ENCODE measurements around the gene ZNF710. TPM values are rescaled to one million over a fixed set of nuclear protein-coding genes. Genes with fewer than 3 reads are reported as not detected.

Gene ZNF710
- total RNA-seq, 1 experiment from 2014 or later = 40.7 TPM

DNA sequence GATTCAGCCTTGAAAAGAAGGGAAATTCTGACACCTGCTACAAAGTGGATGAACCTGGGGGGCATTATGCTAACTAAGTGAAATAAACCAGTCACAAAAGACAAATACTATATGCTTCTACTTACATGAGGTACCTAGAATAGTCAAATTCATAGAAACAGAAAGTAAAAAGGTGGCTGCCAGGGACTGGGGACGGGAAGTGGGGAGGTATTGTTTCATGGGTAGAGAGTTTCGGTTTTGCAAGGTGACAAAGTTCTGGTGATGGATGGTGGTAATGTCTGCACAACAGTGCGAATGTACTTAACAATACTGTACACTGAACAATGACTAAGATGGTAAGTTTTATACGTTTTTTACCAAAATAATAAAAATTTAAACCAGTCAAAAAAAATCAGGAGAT lies 96.4 kb downstream of the ZNF710 start:
- TF ChIP-seq, protein P1, sequence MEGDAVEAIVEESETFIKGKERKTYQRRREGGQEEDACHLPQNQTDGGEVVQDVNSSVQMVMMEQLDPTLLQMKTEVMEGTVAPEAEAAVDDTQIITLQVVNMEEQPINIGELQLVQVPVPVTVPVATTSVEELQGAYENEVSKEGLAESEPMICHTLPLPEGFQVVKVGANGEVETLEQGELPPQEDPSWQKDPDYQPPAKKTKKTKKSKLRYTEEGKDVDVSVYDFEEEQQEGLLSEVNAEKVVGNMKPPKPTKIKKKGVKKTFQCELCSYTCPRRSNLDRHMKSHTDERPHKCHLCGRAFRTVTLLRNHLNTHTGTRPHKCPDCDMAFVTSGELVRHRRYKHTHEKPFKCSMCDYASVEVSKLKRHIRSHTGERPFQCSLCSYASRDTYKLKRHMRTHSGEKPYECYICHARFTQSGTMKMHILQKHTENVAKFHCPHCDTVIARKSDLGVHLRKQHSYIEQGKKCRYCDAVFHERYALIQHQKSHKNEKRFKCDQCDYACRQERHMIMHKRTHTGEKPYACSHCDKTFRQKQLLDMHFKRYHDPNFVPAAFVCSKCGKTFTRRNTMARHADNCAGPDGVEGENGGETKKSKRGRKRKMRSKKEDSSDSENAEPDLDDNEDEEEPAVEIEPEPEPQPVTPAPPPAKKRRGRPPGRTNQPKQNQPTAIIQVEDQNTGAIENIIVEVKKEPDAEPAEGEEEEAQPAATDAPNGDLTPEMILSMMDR (conservative IDR thresholded peaks at IDR 0.05) = no peak
- Histone ChIP-seq H3K9ac (ENCODE audit: extremely low read depth, insufficient read length, low read length) (no peak overlapping the region), H4K20me1 (ENCODE audit: control insufficient read depth, insufficient read depth, insufficient read length) (no peaks in the 10 kb centered on the region), H3K4me1 (ENCODE audit: insufficient read depth, low read length) (no peaks in the 10 kb centered on the region), H4K5ac (ENCODE audit: insufficient read length, low read depth, low read length) (no peak overlapping the region), H3K79me2 (ENCODE audit: insufficient read depth, low read length) (0 out of 2 replicates have a peak, but pooled peaks cover 2% of the 10 kb centered on the region), H4K91ac (ENCODE audit: insufficient read length, low read depth, low read length) (no peak overlapping the region), H4K8ac (replicated peaks; ENCODE audit: insufficient read length, low read depth, low read length) (no peak overlapping the region), H3K9me3 (ENCODE audit: control insufficient read depth, low read depth, low read length) (no peaks in the 10 kb centered on the region), H2BK120ac (ENCODE audit: low read depth, low read length, poor library complexity, severe bottlenecking) (no peak overlapping the region), H2BK5ac (ENCODE audit: insufficient read length, low read length) (no peak overlapping the region), H2BK12ac (ENCODE audit: insufficient read length, low read depth, low read length) (no peak overlapping the region), H2AFZ (ENCODE audit: low read length) (no peak overlapping the region), H3K27me3 (ENCODE audit: insufficient read depth, low read length) (no peaks in the 10 kb centered on the region), H3K18ac (ENCODE audit: insufficient read length, low read depth, low read length) (no peak overlapping the region), H2BK20ac (ENCODE audit: low read depth, low read length, poor library complexity, severe bottlenecking) (no peak overlapping the region), H3K27ac (ENCODE audit: insufficient read length, low read depth, low read length) (no peak overlapping the region), H3K23ac (ENCODE audit: insufficient read length, low read depth, low read length) (no peak overlapping the region), H2AK5ac (ENCODE audit: insufficient read length, low read length) (no peak overlapping the region), H3T11ph (ENCODE audit: low read length) (no peak overlapping the region), H2BK15ac (ENCODE audit: low read depth, low read length) (no peak overlapping the region), H3K56ac (ENCODE audit: insufficient read length, low read depth, low read length) (no peak overlapping the region), H3K14ac (ENCODE audit: insufficient read depth, low read length) (no peak overlapping the region), H3K4me2 (ENCODE audit: insufficient read depth, insufficient read length, low read length) (no peak overlapping the region), H3K79me1 (ENCODE audit: insufficient read depth, low read depth, low read length, poor library complexity, severe bottlenecking) (no peaks in the 10 kb centered on the region), H3K23me2 (ENCODE audit: insufficient read length, low read depth, low read length, poor library complexity, severe bottlenecking) (peaks cover 7% of the 10 kb centered on the region), H3K4ac (ENCODE audit: low read depth, low read length) (no peak overlapping the region)
- Mint-ChIP-seq H3K9me3 (no peaks in the 10 kb centered on the region; a peak in 1 of 5 replicates), H3K4me3 (no peak overlapping the region), H3K36me3 (ENCODE audit: insufficient read depth in 1 of 3, low read depth in 3 of 3) (no peaks in the 10 kb centered on the region; a peak in 1 of 7 replicates), H3K27me3 (ENCODE audit: low read depth) (peaks cover 12% of the 10 kb centered on the region), H3K27ac (no peak overlapping the region), H3K4me1 (peaks cover 35 to 38% of the 10 kb centered on the region in 2 experiments)
- DNase-seq = no peak
- WGBS (ENCODE audit: extremely low coverage, insufficient read length, low lambda C conversion rate) = no CpG with 5 or more reads among the region's 4 CpGs
